OCI-LY7 (cell line): ENCODE results near the gene UPK3A.

Experiments
- EZH2phosphoT487 ChIP-seq: fragments of 200-600 bp; sonication (generic); IDR thresholded peaks from 2 replicates; pipeline ENCODE4 v1.6.1; 2018; ENCODE audit warnings: low read depth, borderline replicate concordance, mild to moderate bottlenecking, mixed run types, antibody characterized with exemption, low read length, moderate library complexity, mixed read lengths
- TF ChIP-seq, protein P1 (sequence below): fragments of 200-600 bp; sonication (generic); conservative IDR thresholded peaks from 2 replicates; pipeline ENCODE4 v1.5.1; 2014; ENCODE audit warnings: mild to moderate bottlenecking, antibody characterized with exemption, low read length, moderate library complexity, mixed read lengths

DNA sequence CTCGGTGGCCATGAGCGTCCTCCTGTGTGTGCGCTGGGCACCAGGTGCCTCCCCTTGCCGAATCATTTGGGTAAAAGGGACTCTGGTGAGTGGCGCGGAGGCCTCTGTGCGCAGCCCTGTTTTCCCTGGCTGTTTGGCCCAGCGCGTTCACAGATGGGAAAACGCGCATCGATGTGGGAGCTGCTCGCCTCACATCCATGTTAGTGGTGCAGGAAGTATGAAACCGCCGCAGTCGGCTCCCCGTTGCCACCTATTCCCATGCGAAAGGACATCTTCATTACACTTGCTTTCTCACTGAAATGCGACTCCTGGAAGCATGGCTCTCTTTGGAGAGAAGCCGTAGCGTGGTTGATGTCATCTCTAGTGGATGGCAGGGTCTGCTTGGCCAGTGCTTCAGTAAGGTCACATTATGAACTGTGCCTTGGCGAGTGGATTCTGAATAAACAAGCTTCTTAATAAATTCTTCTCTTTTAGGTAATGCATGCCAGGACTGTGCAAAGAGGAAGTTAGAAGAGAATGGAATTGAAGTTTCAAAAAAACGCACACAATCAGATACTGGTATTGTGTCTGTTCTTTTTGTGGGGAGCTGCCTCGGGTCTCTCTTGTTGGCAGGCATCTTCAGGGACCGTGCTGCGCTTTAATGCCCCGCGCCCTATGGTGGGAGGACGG, 51.2 kb downstream of the UPK3A start:
- TF ChIP-seq, protein P1, sequence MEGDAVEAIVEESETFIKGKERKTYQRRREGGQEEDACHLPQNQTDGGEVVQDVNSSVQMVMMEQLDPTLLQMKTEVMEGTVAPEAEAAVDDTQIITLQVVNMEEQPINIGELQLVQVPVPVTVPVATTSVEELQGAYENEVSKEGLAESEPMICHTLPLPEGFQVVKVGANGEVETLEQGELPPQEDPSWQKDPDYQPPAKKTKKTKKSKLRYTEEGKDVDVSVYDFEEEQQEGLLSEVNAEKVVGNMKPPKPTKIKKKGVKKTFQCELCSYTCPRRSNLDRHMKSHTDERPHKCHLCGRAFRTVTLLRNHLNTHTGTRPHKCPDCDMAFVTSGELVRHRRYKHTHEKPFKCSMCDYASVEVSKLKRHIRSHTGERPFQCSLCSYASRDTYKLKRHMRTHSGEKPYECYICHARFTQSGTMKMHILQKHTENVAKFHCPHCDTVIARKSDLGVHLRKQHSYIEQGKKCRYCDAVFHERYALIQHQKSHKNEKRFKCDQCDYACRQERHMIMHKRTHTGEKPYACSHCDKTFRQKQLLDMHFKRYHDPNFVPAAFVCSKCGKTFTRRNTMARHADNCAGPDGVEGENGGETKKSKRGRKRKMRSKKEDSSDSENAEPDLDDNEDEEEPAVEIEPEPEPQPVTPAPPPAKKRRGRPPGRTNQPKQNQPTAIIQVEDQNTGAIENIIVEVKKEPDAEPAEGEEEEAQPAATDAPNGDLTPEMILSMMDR, result no peak
- TF ChIP-seq EZH2phosphoT487, result no peak
